Choroid plexus epithelial cell (primary cell): Measurements from ENCODE around the gene NPM3.

ENCODE experiments used
- DNase-seq: peaks from one replicate; pipeline ENCODE4 v3.0.0-alpha.2; 2010; ENCODE audit warnings: low read depth
- H3K4me3 ChIP-seq: 2 replicates; pipeline ENCODE4 v1.5.1; 2011; ENCODE audit warnings: low read depth, mild to moderate bottlenecking, control low read depth, low read length, moderate library complexity
- TF ChIP-seq, protein P1 (sequence below): conservative IDR thresholded peaks from 2 replicates; pipeline ENCODE4 v1.5.1; 2011; ENCODE audit warnings: low read depth, mild to moderate bottlenecking, control low read depth, inconsistent platforms, low read length, moderate library complexity

Gene NPM3

DNA sequence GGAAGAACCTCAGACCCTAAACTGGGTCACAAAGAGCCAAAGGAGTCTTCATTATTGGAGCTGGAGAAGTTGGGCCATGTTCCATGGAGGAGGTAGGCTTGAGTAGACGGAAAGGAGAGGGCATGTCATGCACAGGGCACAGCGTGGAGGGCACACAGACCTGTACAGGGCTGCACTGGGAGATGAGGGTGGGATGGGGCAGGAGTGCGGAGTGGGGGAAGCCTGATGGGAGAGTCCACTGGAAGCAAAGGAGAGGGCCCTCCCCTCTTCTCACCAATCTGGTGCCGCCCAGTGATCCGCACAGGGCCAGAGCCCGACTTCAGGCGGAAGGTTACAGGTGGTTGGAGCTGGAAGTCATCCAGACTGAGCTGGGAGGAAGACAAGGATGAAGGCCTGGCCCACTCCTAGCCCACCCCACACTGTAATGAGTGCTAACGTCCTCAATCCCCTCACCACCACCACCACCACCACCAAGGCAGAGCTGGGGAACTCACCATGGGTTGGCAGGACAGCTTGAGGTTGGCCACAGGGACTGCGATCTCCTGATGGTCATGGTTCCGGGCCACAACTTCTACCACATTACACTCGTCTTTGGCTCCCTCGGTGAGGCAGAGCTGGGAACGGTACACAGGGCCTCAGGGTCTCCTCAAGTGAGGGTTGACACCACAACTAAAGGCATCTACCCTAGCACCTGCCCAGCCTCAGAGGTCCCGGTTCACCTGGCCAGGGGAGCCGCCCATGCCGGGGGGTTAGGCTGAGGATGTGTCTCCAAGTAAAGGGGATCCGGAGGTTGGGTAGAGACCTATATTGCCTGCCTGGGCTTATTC, 1.0 kb downstream of the NPM3 start:
- TF ChIP-seq, protein P1, sequence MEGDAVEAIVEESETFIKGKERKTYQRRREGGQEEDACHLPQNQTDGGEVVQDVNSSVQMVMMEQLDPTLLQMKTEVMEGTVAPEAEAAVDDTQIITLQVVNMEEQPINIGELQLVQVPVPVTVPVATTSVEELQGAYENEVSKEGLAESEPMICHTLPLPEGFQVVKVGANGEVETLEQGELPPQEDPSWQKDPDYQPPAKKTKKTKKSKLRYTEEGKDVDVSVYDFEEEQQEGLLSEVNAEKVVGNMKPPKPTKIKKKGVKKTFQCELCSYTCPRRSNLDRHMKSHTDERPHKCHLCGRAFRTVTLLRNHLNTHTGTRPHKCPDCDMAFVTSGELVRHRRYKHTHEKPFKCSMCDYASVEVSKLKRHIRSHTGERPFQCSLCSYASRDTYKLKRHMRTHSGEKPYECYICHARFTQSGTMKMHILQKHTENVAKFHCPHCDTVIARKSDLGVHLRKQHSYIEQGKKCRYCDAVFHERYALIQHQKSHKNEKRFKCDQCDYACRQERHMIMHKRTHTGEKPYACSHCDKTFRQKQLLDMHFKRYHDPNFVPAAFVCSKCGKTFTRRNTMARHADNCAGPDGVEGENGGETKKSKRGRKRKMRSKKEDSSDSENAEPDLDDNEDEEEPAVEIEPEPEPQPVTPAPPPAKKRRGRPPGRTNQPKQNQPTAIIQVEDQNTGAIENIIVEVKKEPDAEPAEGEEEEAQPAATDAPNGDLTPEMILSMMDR, result no peak
- peak overlapping the region; percentile 63 for H3K4me3 ChIP-seq
- DNase-seq, result no peak

DNA sequence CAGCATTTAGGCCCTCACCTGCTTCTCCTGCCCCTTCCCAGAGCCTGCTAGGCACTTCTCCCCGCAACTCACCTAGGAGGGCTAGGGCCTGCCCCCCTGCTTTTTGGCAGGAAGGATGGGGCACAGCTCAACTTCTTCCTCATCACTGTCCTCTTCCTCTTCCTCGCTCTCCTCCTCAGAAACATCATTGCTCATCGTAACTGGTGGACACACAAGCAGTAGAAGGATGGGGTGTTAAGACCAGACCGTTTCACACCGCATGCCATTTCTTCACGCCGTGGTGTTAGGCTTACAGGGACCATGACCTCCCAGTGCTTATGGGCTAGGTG, 1.6 kb downstream of the NPM3 start:
- TF ChIP-seq, protein P1, result no peak
- no peak for DNase-seq
- H3K4me3 ChIP-seq, result no peak overlapping the region

DNA sequence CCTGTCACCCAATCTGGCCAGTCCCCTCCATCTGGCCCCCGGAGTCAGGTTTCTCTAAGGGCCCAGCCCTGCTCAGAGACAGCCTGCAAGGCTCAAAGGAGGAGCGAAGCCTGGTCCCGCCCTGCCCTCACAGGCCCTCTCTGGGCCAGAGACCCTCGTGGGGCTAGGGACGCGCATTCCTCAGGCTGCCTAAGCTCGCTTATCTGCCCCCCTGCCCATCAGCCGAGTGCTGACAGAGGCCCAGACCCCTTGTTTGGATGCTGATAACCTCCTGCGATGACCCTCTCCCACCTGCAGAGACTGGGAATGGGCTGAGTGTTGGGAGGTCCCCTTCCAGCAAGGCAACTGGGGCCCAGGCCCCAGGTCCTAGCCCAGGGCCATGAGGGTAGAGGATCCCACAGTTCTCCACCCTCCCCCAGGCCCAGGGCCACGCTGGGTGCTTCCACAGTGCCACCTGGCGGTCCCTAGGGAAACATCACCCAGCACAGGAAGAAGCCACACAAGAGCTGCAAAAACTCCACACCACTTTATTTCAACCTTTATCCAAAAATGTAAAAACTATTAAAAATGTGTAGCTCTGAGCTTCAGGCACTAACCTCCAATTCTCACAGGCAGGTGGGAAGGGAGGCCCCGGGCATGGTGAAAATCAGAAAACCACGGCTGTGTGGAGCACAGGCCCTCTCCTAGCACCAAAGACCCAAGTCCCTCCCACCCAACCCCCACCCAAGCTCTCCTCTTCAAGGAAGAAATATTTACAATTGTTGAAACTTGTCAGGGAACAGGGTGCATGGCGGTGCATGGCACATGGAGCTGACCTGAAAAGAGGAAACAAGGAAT, 2.2 kb downstream of the NPM3 start:
- no peak overlapping the region for H3K4me3 ChIP-seq
- TF ChIP-seq, protein P1, result peak; percentile 92
- peak; percentile 77 for DNase-seq

DNA sequence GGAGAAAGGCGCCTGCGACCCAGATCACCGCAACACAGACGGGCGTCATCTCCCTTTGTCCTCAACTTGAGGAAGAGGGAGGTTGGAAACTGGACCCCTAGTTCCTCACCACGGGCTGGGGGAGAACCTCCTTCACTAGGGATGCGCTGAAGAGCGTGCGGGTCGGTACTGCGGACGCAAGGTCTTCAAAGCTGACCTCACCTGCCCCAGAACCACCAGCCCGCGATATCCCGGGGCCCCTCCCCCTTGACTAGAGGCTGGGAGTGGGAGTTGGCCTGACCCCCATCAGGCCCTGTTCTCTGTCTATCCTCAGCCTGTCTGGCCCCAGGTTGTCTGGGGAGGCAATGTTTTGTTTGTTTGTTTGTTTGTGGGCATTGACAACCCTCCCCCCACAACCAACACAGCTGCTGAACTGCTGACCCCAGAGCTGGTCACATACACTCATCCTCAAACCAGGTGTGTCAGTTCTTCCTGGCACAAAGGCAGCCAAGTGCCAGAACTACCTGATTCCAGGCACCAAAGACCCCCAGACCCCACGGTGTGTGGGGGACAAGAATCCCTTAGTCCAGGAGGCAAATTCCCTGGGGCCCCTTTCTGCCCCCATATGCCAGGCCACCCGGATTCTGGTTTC, 2.9 kb downstream of the NPM3 start:
- DNase-seq, result no peak
- peak overlapping the region; percentile 35 for H3K4me3 ChIP-seq
- TF ChIP-seq, protein P1, result no peak

DNA sequence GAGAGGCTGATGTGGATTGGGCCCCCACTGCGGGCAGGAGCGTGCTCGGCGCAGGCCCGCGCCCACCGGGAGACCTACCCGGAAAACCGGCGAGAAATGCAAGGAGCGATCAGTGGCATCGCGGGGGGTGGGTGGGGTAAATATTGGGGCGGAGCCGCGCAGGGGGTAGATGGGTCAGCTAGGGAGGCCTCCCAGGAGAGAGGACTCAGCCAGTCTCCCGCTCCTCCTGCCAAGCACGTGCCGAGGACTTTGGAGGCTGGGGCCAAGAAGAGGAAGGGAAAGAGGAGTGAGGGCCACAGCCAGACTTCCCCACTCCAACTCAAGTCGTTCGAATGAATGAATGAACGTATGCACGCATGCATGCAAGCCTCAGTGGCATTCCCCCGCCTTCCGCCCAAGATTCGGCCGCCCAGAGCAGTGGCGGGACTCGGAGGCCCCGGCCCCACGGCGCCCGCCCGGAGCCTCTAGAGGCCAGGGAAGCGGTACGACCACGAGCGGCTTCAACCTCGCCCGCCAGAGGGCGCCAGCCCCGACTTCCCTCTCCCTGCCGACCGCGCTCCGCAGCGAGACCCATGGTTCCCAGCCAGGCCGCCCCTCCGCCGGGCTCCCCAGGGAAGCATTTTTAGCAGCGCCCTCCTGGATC, 3.6 kb downstream of the NPM3 start:
- TF ChIP-seq, protein P1, result peak; percentile 74
- peak; percentile 67 for DNase-seq
- H3K4me3 ChIP-seq, result peak overlapping the region; percentile 49

DNA sequence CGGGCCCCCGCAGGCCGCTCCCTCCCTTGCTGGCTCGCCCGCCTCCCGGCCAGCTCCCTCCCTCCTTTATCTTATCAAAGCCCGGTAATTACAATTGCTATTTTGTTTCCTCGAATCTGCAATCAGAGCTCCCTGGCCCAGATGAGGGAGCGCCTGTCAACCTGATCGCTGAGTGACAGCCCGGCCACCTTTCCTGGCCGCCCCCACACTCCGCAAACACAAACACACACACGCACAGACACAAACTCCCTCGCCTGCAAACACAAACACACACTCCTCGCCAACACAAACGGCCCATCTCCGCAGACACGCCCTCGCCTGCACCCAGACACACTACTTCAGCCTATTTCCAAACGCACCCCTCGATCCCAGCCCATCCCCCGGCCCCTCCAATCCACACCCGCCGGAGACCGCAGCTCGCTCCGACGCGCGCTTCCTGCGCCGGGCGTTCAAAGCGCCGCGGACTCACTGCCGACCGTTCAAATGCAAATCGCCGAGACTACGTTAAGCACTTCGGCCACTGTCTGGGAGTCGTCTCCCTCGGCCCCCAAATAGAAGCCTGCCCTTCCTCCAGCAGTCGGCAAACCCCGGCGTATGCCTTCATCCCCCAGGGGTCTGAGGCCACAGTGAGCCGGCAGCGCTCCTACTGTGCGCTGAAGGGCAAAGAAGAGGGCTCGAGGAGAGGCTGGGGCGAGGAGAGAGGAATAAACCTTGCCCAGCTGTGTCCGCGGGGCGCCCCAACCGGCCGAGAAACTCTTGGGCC, 4.3 kb downstream of the NPM3 start:
- DNase-seq, result peak; percentile 54
- H3K4me3 ChIP-seq, result peak overlapping the region; percentile 49

More for the DNA sequence above, 4.3 kb downstream of the NPM3 start:
- TF ChIP-seq, protein P1, result no peak
